OCI-LY7 (cell line): ENCODE results near the gene CWC27.

ENCODE experiments used
- EZH2phosphoT487 ChIP-seq: fragments of 200-600 bp; sonication (generic); IDR thresholded peaks from 2 replicates; pipeline ENCODE4 v1.6.1; 2018; ENCODE audit warnings: low read depth, borderline replicate concordance, mild to moderate bottlenecking, mixed run types, antibody characterized with exemption, low read length, moderate library complexity, mixed read lengths
- TF ChIP-seq, protein P1 (sequence below): fragments of 200-600 bp; sonication (generic); conservative IDR thresholded peaks from 2 replicates; pipeline ENCODE4 v1.5.1; 2014; ENCODE audit warnings: mild to moderate bottlenecking, antibody characterized with exemption, low read length, moderate library complexity, mixed read lengths

GRCh38 chr5:65012301-65012892, 243.7 kb downstream of the CWC27 start:
- TF ChIP-seq, protein P1, sequence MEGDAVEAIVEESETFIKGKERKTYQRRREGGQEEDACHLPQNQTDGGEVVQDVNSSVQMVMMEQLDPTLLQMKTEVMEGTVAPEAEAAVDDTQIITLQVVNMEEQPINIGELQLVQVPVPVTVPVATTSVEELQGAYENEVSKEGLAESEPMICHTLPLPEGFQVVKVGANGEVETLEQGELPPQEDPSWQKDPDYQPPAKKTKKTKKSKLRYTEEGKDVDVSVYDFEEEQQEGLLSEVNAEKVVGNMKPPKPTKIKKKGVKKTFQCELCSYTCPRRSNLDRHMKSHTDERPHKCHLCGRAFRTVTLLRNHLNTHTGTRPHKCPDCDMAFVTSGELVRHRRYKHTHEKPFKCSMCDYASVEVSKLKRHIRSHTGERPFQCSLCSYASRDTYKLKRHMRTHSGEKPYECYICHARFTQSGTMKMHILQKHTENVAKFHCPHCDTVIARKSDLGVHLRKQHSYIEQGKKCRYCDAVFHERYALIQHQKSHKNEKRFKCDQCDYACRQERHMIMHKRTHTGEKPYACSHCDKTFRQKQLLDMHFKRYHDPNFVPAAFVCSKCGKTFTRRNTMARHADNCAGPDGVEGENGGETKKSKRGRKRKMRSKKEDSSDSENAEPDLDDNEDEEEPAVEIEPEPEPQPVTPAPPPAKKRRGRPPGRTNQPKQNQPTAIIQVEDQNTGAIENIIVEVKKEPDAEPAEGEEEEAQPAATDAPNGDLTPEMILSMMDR = no peak
- no peak for TF ChIP-seq EZH2phosphoT487
